ENCODE data around the gene TRIM34. TPM values are rescaled to one million over a fixed set of nuclear protein-coding genes. Genes with fewer than 3 reads are reported as not detected.
"Not testable (repeated sequence)": the region's sequence is repeated elsewhere in the genome, so short reads cannot be mapped to it uniquely, and the experiment has no call there.

TRIM34 gene
- polyA plus RNA-seq, 4 donors: 4.1 to 11.0 (median 7.5) TPM

DNA sequence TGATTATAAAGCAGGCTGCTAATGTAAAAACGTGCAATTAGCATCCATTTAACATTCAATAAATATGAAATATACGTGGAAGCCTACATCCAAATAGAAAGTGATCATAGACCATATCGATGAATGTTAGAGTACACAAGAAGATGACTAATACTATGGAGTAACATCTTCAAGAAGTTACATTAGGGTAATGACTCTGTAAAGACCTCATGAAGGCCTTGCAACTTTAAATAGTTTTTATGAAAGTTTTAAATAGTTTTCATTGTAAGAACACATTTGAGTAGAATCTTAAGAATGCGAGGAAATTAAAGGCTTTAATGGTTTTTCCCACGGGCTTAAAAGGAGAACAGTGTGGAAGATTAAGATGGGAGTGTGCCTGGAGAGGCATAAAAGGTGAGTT, 1.4 kb downstream of the TRIM34 start:
- H3K27ac ChIP-seq (ENCODE audit: low read depth in 1 of 3, low read length in 2 of 3): peak overlapping the region in 1 of 3 donors; percentile 36
- no peak overlapping the region for H3K4me3 ChIP-seq (ENCODE audit: low read depth in 1 of 3, low read length in 3 of 3)
- FAIRE-seq (no peak), DNase-seq (no peak)
- no peaks in the 10 kb centered on the region for H3K27me3 ChIP-seq (ENCODE audit: control insufficient read depth in 3 of 3, insufficient read depth in 3 of 3, low read length in 3 of 3)
- peaks cover 6 to 18% (median 6%) of the 10 kb centered on the region in 3 donors for H3K4me1 ChIP-seq (ENCODE audit: control insufficient read depth in 3 of 3, insufficient read depth in 2 of 3, low read depth in 1 of 3, low read length in 2 of 3)
- peaks cover 0 to 2% (median 0%) of the 10 kb centered on the region in 3 donors for H3K36me3 ChIP-seq (ENCODE audit: control insufficient read depth in 3 of 3, insufficient read depth in 2 of 3, low read depth in 1 of 3, low read length in 3 of 3)
- 61 to 76% (median 64%) methylated on average over 5 of the region's 5 CpGs for WGBS, 3 donors
- H3K9me3 ChIP-seq (ENCODE audit: control insufficient read depth in 2 of 2, insufficient read depth in 1 of 2, low read depth in 1 of 2, low read length in 1 of 2): no peaks in the 10 kb centered on the region

DNA sequence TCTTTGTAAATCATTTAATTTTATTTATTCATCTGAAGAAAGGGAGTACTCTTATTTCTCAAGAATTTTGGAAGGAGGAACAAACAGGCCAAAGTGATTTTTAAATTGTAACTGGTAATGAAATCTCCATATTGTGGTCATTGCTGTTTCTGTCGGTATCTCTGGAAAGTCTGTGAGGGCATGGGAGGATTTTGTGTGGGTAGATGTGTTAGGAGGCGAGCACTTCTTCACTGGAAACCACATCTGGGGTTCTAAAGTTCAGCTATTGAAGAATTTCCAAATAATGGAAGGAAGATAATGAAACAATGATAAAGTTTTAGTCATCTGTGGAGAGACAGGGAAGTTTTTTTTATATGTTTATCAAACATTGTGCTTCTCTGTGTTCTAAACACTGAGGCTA, 6.6 kb downstream of the TRIM34 start:
- DNase-seq: no peak
- peaks cover 0 to under 1% (median 0%) of the 10 kb centered on the region in 3 donors for H3K4me1 ChIP-seq (ENCODE audit: control insufficient read depth in 3 of 3, insufficient read depth in 2 of 3, low read depth in 1 of 3, low read length in 2 of 3)
- no peak for FAIRE-seq
- peaks cover 5 to 14% (median 6%) of the 10 kb centered on the region in 3 donors for H3K36me3 ChIP-seq (ENCODE audit: control insufficient read depth in 3 of 3, insufficient read depth in 2 of 3, low read depth in 1 of 3, low read length in 3 of 3)
- H3K4me3 ChIP-seq (ENCODE audit: low read depth in 1 of 3, low read length in 3 of 3): no peak overlapping the region
- no peak overlapping the region for H3K27ac ChIP-seq (ENCODE audit: low read depth in 1 of 3, low read length in 2 of 3)
- H3K9me3 ChIP-seq (ENCODE audit: control insufficient read depth in 2 of 2, insufficient read depth in 1 of 2, low read depth in 1 of 2, low read length in 1 of 2): no peaks in the 10 kb centered on the region
- WGBS, 3 donors: 76 to 84% (median 82%) methylated on average over 2 of the region's 2 CpGs
- H3K27me3 ChIP-seq (ENCODE audit: control insufficient read depth in 3 of 3, insufficient read depth in 3 of 3, low read length in 3 of 3): no peaks in the 10 kb centered on the region

DNA sequence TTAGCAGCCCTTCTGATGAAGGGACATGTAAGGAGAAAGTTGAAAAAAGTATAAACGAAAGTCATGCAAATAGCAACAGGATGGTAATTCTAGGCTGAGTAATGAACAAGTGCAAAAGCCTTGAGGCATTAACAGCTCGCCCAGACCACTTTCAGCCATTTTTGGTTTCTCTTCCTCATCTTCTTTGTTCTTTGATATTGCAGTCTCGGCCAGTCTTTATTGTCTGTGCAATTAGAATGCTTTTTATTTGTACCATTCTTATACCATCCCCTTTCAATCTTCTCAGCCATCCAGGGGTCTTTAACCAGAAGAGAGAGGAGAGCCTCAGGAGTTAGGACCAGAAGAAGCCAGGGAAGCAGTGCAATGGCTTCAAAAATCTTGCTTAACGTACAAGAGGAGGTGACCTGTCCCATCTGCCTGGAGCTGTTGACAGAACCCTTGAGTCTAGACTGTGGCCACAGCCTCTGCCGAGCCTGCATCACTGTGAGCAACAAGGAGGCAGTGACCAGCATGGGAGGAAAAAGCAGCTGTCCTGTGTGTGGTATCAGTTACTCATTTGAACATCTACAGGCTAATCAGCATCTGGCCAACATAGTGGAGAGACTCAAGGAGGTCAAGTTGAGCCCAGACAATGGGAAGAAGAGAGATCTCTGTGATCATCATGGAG, 7.3 kb downstream of the TRIM34 start:
- FAIRE-seq (no peak), DNase-seq (no peak)
- Histone ChIP-seq H3K9me3 (ENCODE audit: control insufficient read depth in 2 of 2, insufficient read depth in 1 of 2, low read depth in 1 of 2, low read length in 1 of 2) (no peaks in the 10 kb centered on the region), H3K4me1 (ENCODE audit: control insufficient read depth in 3 of 3, insufficient read depth in 2 of 3, low read depth in 1 of 3, low read length in 2 of 3) (no peaks in the 10 kb centered on the region), H3K36me3 (ENCODE audit: control insufficient read depth in 3 of 3, insufficient read depth in 2 of 3, low read depth in 1 of 3, low read length in 3 of 3) (peaks cover 6 to 14% (median 6%) of the 10 kb centered on the region in 3 donors), H3K4me3 (ENCODE audit: low read depth in 1 of 3, low read length in 3 of 3) (no peak overlapping the region), H3K27ac (ENCODE audit: low read depth in 1 of 3, low read length in 2 of 3) (no peak overlapping the region), H3K27me3 (ENCODE audit: control insufficient read depth in 3 of 3, insufficient read depth in 3 of 3, low read length in 3 of 3) (no peaks in the 10 kb centered on the region)
- WGBS, 3 donors: 79 to 94% (median 87%) methylated on average over 5 of the region's 5 CpGs

DNA sequence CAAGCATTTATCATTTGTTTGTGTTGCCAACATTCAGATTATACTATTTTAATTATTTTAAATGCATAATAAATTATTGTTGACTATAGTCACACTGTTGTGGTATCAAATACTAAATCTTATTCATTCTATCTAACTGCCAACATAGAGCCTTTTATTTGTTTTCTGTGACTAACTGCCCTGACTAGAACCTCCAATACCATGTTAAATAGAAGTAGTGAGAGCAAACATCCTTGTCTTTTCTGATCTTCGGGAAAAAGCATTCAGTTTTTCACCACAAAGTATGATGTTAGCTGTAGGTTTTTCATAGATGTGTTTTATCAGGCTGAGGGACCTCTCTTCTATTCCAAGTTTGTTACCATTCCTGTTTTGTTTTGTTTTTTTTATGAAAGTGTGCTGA, 15.2 kb downstream of the TRIM34 start:
- no peaks in the 10 kb centered on the region for H3K9me3 ChIP-seq (ENCODE audit: control insufficient read depth in 2 of 2, insufficient read depth in 1 of 2, low read depth in 1 of 2, low read length in 1 of 2)
- peaks cover 6 to 12% (median 11%) of the 10 kb centered on the region in 3 donors for H3K36me3 ChIP-seq (ENCODE audit: control insufficient read depth in 3 of 3, insufficient read depth in 2 of 3, low read depth in 1 of 3, low read length in 3 of 3)
- WGBS, 3 donors: 85 to 94% (median 92%) methylated on average over 1 of the region's 1 CpG

DNA sequence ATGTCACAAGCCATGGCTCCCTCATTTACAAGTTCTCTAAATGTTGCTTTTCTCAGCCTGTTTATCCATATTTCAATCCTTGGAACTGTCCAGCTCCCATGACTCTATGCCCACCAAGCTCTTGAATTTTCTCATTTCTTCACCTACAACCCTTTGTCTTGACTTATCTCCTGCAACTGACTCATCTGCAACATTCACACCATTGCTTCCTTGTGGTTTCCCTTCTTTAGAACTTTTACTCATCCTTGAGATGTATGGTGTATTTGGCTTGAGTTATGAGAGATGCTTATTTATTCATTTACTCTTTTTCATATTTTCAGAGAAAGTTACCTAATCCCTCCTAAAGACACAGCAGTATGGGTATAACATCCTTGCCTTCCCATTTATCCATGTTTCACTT, 18.8 kb downstream of the TRIM34 start:
- H3K9me3 ChIP-seq (ENCODE audit: control insufficient read depth in 2 of 2, insufficient read depth in 1 of 2, low read depth in 1 of 2, low read length in 1 of 2): no peaks in the 10 kb centered on the region
- DNase-seq (no peak), FAIRE-seq (no peak)
- H3K27me3 ChIP-seq (ENCODE audit: control insufficient read depth in 3 of 3, insufficient read depth in 3 of 3, low read length in 3 of 3): no peaks in the 10 kb centered on the region
- no peak overlapping the region for H3K27ac ChIP-seq (ENCODE audit: low read depth in 1 of 3, low read length in 2 of 3)
- H3K36me3 ChIP-seq (ENCODE audit: control insufficient read depth in 3 of 3, insufficient read depth in 2 of 3, low read depth in 1 of 3, low read length in 3 of 3): peaks cover 6 to 8% (median 8%) of the 10 kb centered on the region in 3 donors
- no peak overlapping the region for H3K4me3 ChIP-seq (ENCODE audit: low read depth in 1 of 3, low read length in 3 of 3)
- H3K4me1 ChIP-seq (ENCODE audit: control insufficient read depth in 3 of 3, insufficient read depth in 2 of 3, low read depth in 1 of 3, low read length in 2 of 3): no peaks in the 10 kb centered on the region

More for the DNA sequence above, 15.2 kb downstream of the TRIM34 start:
- DNase-seq (no peak), FAIRE-seq (no peak)
- Histone ChIP-seq H3K4me3 (ENCODE audit: low read depth in 1 of 3, low read length in 3 of 3) (no peak overlapping the region), H3K27ac (ENCODE audit: low read depth in 1 of 3, low read length in 2 of 3) (no peak overlapping the region), H3K27me3 (ENCODE audit: control insufficient read depth in 3 of 3, insufficient read depth in 3 of 3, low read length in 3 of 3) (no peaks in the 10 kb centered on the region), H3K4me1 (ENCODE audit: control insufficient read depth in 3 of 3, insufficient read depth in 2 of 3, low read depth in 1 of 3, low read length in 2 of 3) (no peaks in the 10 kb centered on the region)

DNA sequence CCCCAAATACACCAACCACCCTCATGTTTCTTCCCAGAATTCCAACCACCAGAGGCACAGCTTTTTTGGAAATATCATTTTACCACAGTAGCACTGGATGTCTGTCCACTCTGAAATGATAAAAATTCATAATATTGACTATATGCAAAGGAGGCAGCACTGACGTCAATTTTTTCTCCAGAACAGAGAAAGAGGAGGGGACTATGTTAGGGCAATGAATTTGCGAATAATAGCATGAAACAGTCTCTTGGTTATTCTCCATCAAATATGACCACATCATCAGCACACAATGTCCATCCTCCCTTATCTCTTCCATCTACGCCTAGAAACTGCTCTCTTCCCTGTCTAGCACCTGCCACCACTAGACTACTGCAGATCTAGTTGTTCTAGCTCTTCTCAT, 21.3 kb downstream of the TRIM34 start:
- H3K36me3 ChIP-seq (ENCODE audit: control insufficient read depth in 3 of 3, insufficient read depth in 2 of 3, low read depth in 1 of 3, low read length in 3 of 3): peaks cover 6 to 8% (median 8%) of the 10 kb centered on the region in 3 donors
- no peak overlapping the region for H3K27ac ChIP-seq (ENCODE audit: low read depth in 1 of 3, low read length in 2 of 3)
- FAIRE-seq (no peak), DNase-seq (no peak)
- no peak overlapping the region for H3K4me3 ChIP-seq (ENCODE audit: low read depth in 1 of 3, low read length in 3 of 3)
- H3K27me3 ChIP-seq (ENCODE audit: control insufficient read depth in 3 of 3, insufficient read depth in 3 of 3, low read length in 3 of 3): no peaks in the 10 kb centered on the region
- 90 to 98% (median 94%) methylated on average over 3 of the region's 3 CpGs for WGBS, 3 donors
- H3K9me3 ChIP-seq (ENCODE audit: control insufficient read depth in 2 of 2, insufficient read depth in 1 of 2, low read depth in 1 of 2, low read length in 1 of 2): no peaks in the 10 kb centered on the region
- no peaks in the 10 kb centered on the region for H3K4me1 ChIP-seq (ENCODE audit: control insufficient read depth in 3 of 3, insufficient read depth in 2 of 3, low read depth in 1 of 3, low read length in 2 of 3)

DNA sequence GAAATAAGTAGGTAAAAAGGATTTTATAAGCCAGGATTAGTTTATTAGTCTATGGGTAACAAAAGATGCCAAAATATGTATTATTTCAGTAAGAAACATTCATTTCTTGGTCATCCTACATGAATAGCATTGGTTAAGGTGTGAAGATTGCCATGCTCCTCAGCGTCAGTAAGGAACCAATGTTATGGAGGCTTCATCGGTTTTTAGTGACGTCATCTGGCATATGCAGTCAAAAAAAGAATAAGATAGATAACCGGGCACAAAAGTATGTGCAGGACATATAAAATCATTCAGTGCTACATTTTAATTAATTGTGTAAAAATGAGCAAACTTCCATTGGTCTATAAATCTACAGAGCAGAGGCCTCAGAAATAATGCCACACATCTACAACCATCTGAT, 30.7 kb downstream of the TRIM34 start:
- no peak overlapping the region for H3K4me3 ChIP-seq (ENCODE audit: low read depth in 1 of 3, low read length in 3 of 3)
- no peaks in the 10 kb centered on the region for H3K36me3 ChIP-seq (ENCODE audit: control insufficient read depth in 3 of 3, insufficient read depth in 2 of 3, low read depth in 1 of 3, low read length in 3 of 3)
- DNase-seq (no peak), FAIRE-seq (no peak)
- no peaks in the 10 kb centered on the region for H3K27me3 ChIP-seq (ENCODE audit: control insufficient read depth in 3 of 3, insufficient read depth in 3 of 3, low read length in 3 of 3)
- no peaks in the 10 kb centered on the region for H3K4me1 ChIP-seq (ENCODE audit: control insufficient read depth in 3 of 3, insufficient read depth in 2 of 3, low read depth in 1 of 3, low read length in 2 of 3)
- H3K9me3 ChIP-seq (ENCODE audit: control insufficient read depth in 2 of 2, insufficient read depth in 1 of 2, low read depth in 1 of 2, low read length in 1 of 2): no peaks in the 10 kb centered on the region
- 95 to 97% (median 96%) methylated on average over 4 of the region's 4 CpGs for WGBS, 3 donors
- no peak overlapping the region for H3K27ac ChIP-seq (ENCODE audit: low read depth in 1 of 3, low read length in 2 of 3)

DNA sequence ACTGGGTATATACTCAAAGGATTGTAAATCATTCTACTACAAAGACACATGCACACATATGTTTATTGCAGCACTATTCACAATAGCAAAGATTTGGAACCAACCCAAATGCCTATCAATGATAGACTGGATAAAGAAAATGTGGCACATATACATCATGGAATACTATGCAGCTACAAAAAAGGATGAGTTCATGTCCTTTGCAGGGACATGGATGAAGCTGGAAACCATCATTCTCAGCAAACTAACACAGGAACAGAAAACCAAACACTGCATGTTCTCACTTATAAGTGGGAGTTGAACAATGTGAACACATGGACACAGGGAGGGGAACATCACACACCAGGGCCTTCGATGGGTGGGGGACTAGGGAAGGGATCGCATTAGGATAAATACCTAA, 32.2 kb downstream of the TRIM34 start:
- H3K9me3 ChIP-seq (ENCODE audit: control insufficient read depth in 2 of 2, insufficient read depth in 1 of 2, low read depth in 1 of 2, low read length in 1 of 2); H3K4me1 ChIP-seq (ENCODE audit: control insufficient read depth in 3 of 3, insufficient read depth in 2 of 3, low read depth in 1 of 3, low read length in 2 of 3); DNase-seq; H3K27me3 ChIP-seq (ENCODE audit: control insufficient read depth in 3 of 3, insufficient read depth in 3 of 3, low read length in 3 of 3); H3K27ac ChIP-seq (ENCODE audit: low read depth in 1 of 3, low read length in 2 of 3); H3K4me3 ChIP-seq (ENCODE audit: low read depth in 1 of 3, low read length in 3 of 3); FAIRE-seq; H3K36me3 ChIP-seq (ENCODE audit: control insufficient read depth in 3 of 3, insufficient read depth in 2 of 3, low read depth in 1 of 3, low read length in 3 of 3): not testable (repeated sequence)
- 94 to 97% (median 97%) methylated on average over 2 of the region's 2 CpGs for WGBS, 3 donors

DNA sequence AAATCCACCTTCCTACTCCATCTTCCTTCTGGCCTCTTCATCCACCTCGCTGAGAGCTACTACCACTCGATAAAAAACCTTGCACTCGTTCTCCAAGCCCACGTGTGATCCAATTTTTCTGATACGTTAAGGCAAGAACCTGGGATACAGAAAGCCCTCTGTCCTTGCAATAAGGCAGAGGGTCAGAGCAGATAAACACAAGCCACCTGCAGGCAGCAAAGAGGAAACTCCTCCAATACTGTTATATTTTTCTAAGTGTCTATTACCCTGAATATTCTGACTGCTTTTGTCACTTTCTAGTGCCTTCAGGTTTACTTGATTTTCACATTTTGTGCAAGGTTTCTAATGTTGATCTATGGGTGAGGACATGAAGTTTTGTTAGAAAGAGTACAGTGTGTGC, 33.5 kb downstream of the TRIM34 start:
- no peaks in the 10 kb centered on the region for H3K27me3 ChIP-seq (ENCODE audit: control insufficient read depth in 3 of 3, insufficient read depth in 3 of 3, low read length in 3 of 3)
- FAIRE-seq (no peak), DNase-seq (no peak)
- 95 to 98% (median 96%) methylated on average over 5 of the region's 5 CpGs for WGBS, 3 donors
- H3K9me3 ChIP-seq (ENCODE audit: control insufficient read depth in 2 of 2, insufficient read depth in 1 of 2, low read depth in 1 of 2, low read length in 1 of 2): no peaks in the 10 kb centered on the region
- H3K27ac ChIP-seq (ENCODE audit: low read depth in 1 of 3, low read length in 2 of 3): no peak overlapping the region
- H3K4me1 ChIP-seq (ENCODE audit: control insufficient read depth in 3 of 3, insufficient read depth in 2 of 3, low read depth in 1 of 3, low read length in 2 of 3): no peaks in the 10 kb centered on the region
- no peak overlapping the region for H3K4me3 ChIP-seq (ENCODE audit: low read depth in 1 of 3, low read length in 3 of 3)
- no peaks in the 10 kb centered on the region for H3K36me3 ChIP-seq (ENCODE audit: control insufficient read depth in 3 of 3, insufficient read depth in 2 of 3, low read depth in 1 of 3, low read length in 3 of 3)

Measured in small intestine (tissue), 7 donors.